Suppressor macrophage treated with lipopolysaccharide for 1 hour (primary cell): Measurements from ENCODE around the gene SFPQ.

Source experiments
- DNase-seq, 3 donors: peaks; one replicate each; pipeline ENCODE4 v3.0.0-alpha.2; 2020 to 2022

SFPQ gene

DNA sequence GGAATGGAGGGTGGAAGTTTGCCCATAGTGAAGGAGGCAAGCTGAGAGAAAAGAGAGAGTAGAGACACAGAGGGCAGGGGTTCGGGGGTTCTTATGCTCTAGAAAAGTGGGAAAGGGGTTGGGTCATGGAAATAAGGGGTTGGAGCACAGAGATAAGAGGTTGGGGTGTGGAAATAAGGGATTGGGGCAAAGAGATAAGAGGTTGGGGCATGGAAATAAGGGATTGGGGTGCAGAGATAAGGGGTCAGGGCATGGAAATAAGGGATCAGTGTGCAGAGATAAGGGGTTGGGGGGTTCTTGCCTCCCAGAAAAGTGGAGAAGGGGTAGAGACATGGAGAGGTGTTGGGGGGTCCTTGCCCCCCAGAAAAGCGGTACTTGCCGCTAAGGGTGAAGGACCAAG, 56.2 kb downstream of the SFPQ start:
- DNase-seq = no peak
